ENCODE results near the gene MATR3. TPM values are rescaled to one million over a fixed set of nuclear protein-coding genes. Genes with fewer than 3 reads are reported as not detected.

MATR3 gene
- total and polyA plus RNA-seq, 2 of the 4 experiments (the other 2 are of a cell fraction): 81.4 to 367 TPM

GRCh38 chr5:139342423-139342723, 48.8 kb downstream of the MATR3 start:
- Histone ChIP-seq H3K4me1 (ENCODE audit: control insufficient read depth, insufficient read depth, low read length) (peaks cover 3% of the 10 kb centered on the region), H2BK5ac (ENCODE audit: low read depth, low read length, poor library complexity, severe bottlenecking) (peak overlapping the region; percentile 87), H3K4me2 (ENCODE audit: low read depth, low read length) (peak overlapping the region; percentile 91), H3K23ac (ENCODE audit: low read depth, low read length) (peak overlapping the region; percentile 94), H2BK120ac (ENCODE audit: low read depth, low read length) (no peak overlapping the region), H3K14ac (replicated peaks; ENCODE audit: low read depth, low read length) (peak overlapping the region; percentile 82; the same call in 1 of the 2 replicates), H3K9ac (ENCODE audit: low read depth, low read length) (peak overlapping the region; percentile 89), H3K18ac (ENCODE audit: low read depth, low read length) (no peak overlapping the region), H3K79me1 (ENCODE audit: low read depth in 1 of 2, low read length in 2 of 2) (peaks cover 0 to 42% of the 10 kb centered on the region in 2 experiments; a peak in 2 of 4 replicates), H3K4me3 (ENCODE audit: insufficient read depth, low read depth, low read length) (peak overlapping the region; percentile 76), H3K27me3 (ENCODE audit: control insufficient read depth, insufficient read depth, low read length) (no peaks in the 10 kb centered on the region), H3K4ac (ENCODE audit: low read depth, low read length) (peak overlapping the region; percentile 74), H3K56ac (ENCODE audit: extremely low read depth, insufficient read depth, low read length) (peak overlapping the region; percentile 86), H4K20me1 (ENCODE audit: insufficient read depth, low read length) (peaks cover 58% of the 10 kb centered on the region), H3K9me1 (ENCODE audit: insufficient read depth, low read length) (peaks cover 8% of the 10 kb centered on the region; the same call in 1 of the 2 replicates), H4K8ac (ENCODE audit: low read depth in 2 of 2, low read length in 2 of 2) (peak overlapping the region in 1 of 2 experiments; percentile 88; a peak in 2 of 4 replicates), H3K9me3 (ENCODE audit: control insufficient read depth, insufficient read depth, low read length) (no peaks in the 10 kb centered on the region), H2AK9ac (replicated peaks; ENCODE audit: low read depth, low read length, poor library complexity) (peak overlapping the region; percentile 100), H2AK5ac (ENCODE audit: low read depth, low read length) (peak overlapping the region; percentile 61; the same call in 1 of the 2 replicates), H2BK20ac (ENCODE audit: low read depth, low read length) (no peak overlapping the region), H3K27ac (ENCODE audit: insufficient read depth, low read length) (peak overlapping the region; percentile 91), H4K5ac (ENCODE audit: low read depth, low read length) (no peak overlapping the region), H2AFZ (replicated peaks; ENCODE audit: low read length, poor library complexity) (peak overlapping the region; percentile 96), H3K36me3 (ENCODE audit: control insufficient read depth, insufficient read depth, low read length) (no peaks in the 10 kb centered on the region), H2BK15ac (ENCODE audit: low read depth, low read length) (no peak overlapping the region), H4K91ac (ENCODE audit: insufficient read depth, low read depth, low read length) (no peak overlapping the region)
- intact Hi-C loops (cut with micrococcal nuclease) (no loop called here), in situ Hi-C loops (cut with MboI; ENCODE audit: low sequenced_read_pairs) (no loop called here), dilution Hi-C loops (cut with HindIII; ENCODE audit: low sequenced_read_pairs, unreplicated experiment) (no loop called here)
- TF ChIP-seq MAZ (IDR thresholded peaks at IDR 0.05; ENCODE audit: borderline replicate concordance, low read depth, low read length) (peak; percentile 77; the same call in 1 of the 2 replicates), NFE2L2 (IDR thresholded peaks at IDR 0.05; ENCODE audit: low read depth, low read length) (no peak)
- no CpG with 5 or more reads among the region's 16 CpGs for WGBS, 2 experiments (ENCODE audit: extremely low coverage in 2 of 2, insufficient read length in 1 of 2)
- POLR2A ChIA-PET (ENCODE audit: unreplicated experiment): interaction anchor here (0.6 kb wide), 2 partner anchors 20 to 200 kb away, joined by 6 to 7 read pairs; no protein-coding TSS in a partner anchor
- ATAC-seq (ENCODE audit: low read depth): no peak
- no TSS peak for BruUV-seq (replicated peaks)
- CTCF ChIA-PET: interaction anchor here (1.3 to 1.4 kb wide), 2 partner anchors 11 to 46 kb away, joined by 3 to 4 read pairs; no protein-coding TSS in a partner anchor
- no peak for DNase-seq

Measured in IMR-90 (cell line).